HG02885 (cell line): ENCODE data around the gene FERD3L.
"Not testable (repeated sequence)": the region's sequence is repeated elsewhere in the genome, so short reads cannot be mapped to it uniquely, and the experiment has no call there.

ENCODE experiments used
- ATAC-seq: cut with Tn5 transposase; IDR thresholded peaks from one replicate; pipeline ENCODE4 v1.9.1; 2021; ENCODE audit warnings: mild to moderate bottlenecking; ENCODE audit not compliant: unreplicated experiment, poor library complexity

The FERD3L gene

GRCh38 chr7:19144661-19145433 is at the start of gene FERD3L:
TSS of gene FERD3L (minus strand) at chr7:19145421. CDS start at chr7:19145362, 59 bp downstream.
- no peak for ATAC-seq

- not testable (repeated sequence) for ATAC-seq
Measured at GRCh38 chr7:19194417-19194816, 49.2 kb upstream of the FERD3L start.

- ATAC-seq = no peak
Measured at GRCh38 chr7:19181634-19182033, 36.4 kb upstream of the FERD3L start.

GRCh38 chr7:19178595-19178994 is 33.4 kb upstream of the FERD3L start:
- ATAC-seq = no peak

GRCh38 chr7:19177269-19177668 is 32.0 kb upstream of the FERD3L start:
- ATAC-seq = no peak

GRCh38 chr7:19175241-19175640 is 30.0 kb upstream of the FERD3L start:
- no peak for ATAC-seq

GRCh38 chr7:19161671-19162070 is 16.4 kb upstream of the FERD3L start:
- no peak for ATAC-seq

GRCh38 chr7:19146699-19147098 is 1.5 kb upstream of the FERD3L start:
- ATAC-seq = no peak

GRCh38 chr7:19145434-19146115 is 354 bp upstream of the FERD3L start:
- no peak for ATAC-seq

GRCh38 chr7:19143881-19144574 is 1.2 kb downstream of the FERD3L start:
- ATAC-seq = no peak

GRCh38 chr7:19139706-19140327 is 5.4 kb downstream of the FERD3L start:
- no peak for ATAC-seq

- no peak for ATAC-seq
Measured at GRCh38 chr7:19133886-19134285, 11.3 kb downstream of the FERD3L start.

- ATAC-seq = no peak
Measured at GRCh38 chr7:19133390-19133789, 11.8 kb downstream of the FERD3L start.

- no peak for ATAC-seq
Measured at GRCh38 chr7:19128856-19129255, 16.4 kb downstream of the FERD3L start.

- no peak for ATAC-seq
Measured at GRCh38 chr7:19121977-19122588, 23.1 kb downstream of the FERD3L start.

GRCh38 chr7:19119870-19120486 is 25.2 kb downstream of the FERD3L start:
- no peak for ATAC-seq

GRCh38 chr7:19119372-19119771 is 25.8 kb downstream of the FERD3L start:
- no peak for ATAC-seq

GRCh38 chr7:19118636-19119371 is 26.4 kb downstream of the FERD3L start:
- no peak for ATAC-seq

- no peak for ATAC-seq
Measured at GRCh38 chr7:19117870-19118608, 27.2 kb downstream of the FERD3L start.
